ENCODE measurements around the gene SH3YL1. TPM values are rescaled to one million over a fixed set of nuclear protein-coding genes. Genes with fewer than 3 reads are reported as not detected.

Gene SH3YL1
- total RNA-seq, 1 donor from 2014 or later = 61.4 TPM

DNA sequence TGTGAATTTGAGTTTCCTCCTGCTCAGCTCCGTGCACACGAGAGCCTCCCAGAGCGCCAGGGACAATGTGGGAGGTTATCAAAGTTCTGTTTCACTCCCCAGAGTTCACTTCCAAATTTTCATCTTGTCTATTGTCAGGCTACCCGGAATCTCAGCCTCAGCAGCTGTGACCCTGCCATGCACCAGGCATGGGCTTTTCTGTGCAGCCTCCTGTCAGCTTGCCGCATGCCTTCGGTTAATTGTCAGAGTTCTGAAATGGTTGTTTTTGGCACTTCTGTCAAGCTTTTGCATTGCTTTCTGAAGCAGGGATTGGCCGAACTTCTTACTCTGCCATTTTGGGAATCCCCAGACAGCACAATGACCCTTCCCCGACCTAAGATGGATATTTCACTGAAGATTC, 60.4 kb downstream of the SH3YL1 start:
- Mint-ChIP-seq H3K36me3 (no peaks in the 10 kb centered on the region), H3K9me3 (no peaks in the 10 kb centered on the region), H3K27ac (no peak overlapping the region), H3K4me3 (no peak overlapping the region), H3K27me3 (peaks cover 6% of the 10 kb centered on the region), H3K4me1 (ENCODE audit: unreplicated experiment) (peaks cover 5% of the 10 kb centered on the region)
- TF ChIP-seq, protein P1, sequence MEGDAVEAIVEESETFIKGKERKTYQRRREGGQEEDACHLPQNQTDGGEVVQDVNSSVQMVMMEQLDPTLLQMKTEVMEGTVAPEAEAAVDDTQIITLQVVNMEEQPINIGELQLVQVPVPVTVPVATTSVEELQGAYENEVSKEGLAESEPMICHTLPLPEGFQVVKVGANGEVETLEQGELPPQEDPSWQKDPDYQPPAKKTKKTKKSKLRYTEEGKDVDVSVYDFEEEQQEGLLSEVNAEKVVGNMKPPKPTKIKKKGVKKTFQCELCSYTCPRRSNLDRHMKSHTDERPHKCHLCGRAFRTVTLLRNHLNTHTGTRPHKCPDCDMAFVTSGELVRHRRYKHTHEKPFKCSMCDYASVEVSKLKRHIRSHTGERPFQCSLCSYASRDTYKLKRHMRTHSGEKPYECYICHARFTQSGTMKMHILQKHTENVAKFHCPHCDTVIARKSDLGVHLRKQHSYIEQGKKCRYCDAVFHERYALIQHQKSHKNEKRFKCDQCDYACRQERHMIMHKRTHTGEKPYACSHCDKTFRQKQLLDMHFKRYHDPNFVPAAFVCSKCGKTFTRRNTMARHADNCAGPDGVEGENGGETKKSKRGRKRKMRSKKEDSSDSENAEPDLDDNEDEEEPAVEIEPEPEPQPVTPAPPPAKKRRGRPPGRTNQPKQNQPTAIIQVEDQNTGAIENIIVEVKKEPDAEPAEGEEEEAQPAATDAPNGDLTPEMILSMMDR (conservative IDR thresholded peaks at IDR 0.05) = no peak
- DNase-seq (ENCODE audit: extremely low spot score, unreplicated experiment) = no peak

DNA sequence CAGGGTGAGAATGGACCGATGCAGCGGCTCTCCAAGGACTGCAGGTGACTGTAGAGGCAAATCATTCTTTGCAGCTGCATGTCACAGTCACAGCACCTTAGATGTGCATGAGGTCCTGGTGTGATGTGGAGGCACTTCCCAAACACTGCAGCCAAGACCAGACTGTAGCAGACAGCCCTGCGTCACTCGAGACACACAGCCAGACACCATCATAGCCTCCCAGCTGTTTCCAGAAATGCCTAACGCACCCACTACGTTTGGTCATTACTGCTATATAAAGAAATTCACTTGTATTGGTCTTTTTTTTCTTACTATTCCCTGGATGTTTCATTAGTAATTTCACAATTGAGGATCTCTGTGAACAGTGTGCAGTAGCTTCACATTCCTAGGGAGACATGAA, 60.9 kb downstream of the SH3YL1 start:
- peaks cover 5% of the 10 kb centered on the region for H3K4me1 Mint-ChIP-seq (ENCODE audit: unreplicated experiment)

DNA sequence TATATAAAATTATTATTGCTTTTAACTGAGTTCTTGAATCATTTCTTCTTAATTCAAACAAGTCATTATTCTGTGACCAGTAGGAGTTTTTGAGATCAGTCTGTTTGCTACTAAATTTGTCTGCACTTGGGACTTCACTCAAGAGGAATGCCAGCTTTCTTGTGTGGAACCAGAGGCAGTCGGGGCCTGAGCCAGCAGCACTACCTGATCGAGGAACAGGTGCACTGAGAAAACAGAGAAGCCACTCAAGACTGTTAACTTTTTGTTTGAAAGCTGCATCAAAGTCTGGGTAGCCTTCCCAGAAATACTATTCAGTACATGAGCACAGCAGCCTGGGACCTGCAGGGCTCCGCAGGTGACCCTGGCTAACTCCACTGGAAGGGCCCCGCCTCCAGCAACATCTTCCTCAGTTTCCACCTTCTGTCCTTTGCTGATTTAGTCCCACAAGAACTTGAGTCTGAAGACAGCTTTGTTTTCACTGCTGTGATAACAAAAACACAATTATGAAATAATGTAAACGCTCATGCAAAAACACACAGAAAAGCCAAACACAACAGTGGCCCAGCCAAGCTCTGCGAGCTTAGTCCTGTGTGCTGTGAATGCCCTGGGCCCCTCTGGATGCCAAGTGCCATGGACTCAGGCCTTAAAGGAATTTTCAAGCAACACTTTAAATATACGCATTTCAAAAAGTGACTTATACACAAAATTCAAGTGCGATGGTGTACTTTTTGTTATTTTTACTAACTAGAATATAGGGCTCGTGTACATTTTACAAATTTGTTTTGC, 62.0 kb downstream of the SH3YL1 start:
- Mint-ChIP-seq H3K4me1 (ENCODE audit: unreplicated experiment) (peaks cover 5% of the 10 kb centered on the region), H3K4me3 (no peak overlapping the region), H3K27me3 (peaks cover 3% of the 10 kb centered on the region), H3K36me3 (no peaks in the 10 kb centered on the region), H3K27ac (no peak overlapping the region), H3K9me3 (no peaks in the 10 kb centered on the region)
- no peak for DNase-seq (ENCODE audit: extremely low spot score, unreplicated experiment)
- TF ChIP-seq, protein P1 (conservative IDR thresholded peaks at IDR 0.05) = no peak

More for the DNA sequence above, 60.9 kb downstream of the SH3YL1 start:
- Mint-ChIP-seq H3K4me3 (no peak overlapping the region), H3K27me3 (peaks cover 3% of the 10 kb centered on the region), H3K27ac (no peak overlapping the region), H3K9me3 (no peaks in the 10 kb centered on the region), H3K36me3 (no peaks in the 10 kb centered on the region)
- DNase-seq (ENCODE audit: extremely low spot score, unreplicated experiment) = no peak
- TF ChIP-seq, protein P1 (conservative IDR thresholded peaks at IDR 0.05) = no peak

DNA sequence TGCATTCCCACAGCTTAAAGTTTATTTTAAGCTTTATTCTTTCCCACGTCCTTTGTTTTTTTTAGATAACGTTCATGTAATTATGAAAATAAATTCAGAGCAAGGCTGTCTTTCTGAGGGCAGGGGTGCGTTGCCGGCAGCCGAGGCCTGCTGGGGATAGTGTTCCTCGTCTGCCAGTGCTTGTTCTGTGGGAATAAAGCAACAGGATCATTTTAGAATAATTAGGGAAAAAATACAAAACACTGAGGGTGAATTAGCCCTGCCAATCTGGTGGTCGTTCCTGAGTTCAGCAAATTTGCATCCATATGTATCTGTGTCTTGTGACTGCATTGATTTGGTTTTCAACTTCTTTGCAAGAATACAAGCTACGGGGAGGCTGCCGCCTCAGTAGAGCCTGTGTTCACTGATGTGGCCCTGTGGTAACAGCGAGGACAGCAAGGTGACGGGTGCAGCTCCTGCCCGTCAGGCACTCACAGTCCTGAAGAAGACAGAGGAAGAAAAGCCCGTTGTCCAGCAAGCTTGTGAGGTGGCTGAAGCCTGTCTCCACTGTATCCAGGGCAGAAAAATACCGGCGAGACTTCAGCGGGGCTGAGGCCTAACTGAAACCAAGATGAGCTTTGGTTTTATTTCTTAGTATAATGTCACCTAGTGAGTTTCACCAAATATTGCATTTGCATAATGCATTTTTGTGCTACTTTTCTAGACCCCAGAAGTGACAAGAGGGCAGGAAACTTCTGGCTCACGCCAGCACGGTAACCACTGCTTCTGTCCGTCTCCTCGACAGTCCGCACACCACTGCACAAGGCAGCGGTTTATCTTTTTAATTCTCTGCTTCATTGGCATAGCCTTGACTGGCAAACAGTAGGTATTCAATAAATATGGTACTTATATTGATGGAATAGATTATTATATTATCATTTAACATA, 64.5 kb downstream of the SH3YL1 start:
- Mint-ChIP-seq H3K36me3 (no peaks in the 10 kb centered on the region), H3K27me3 (peaks cover 2% of the 10 kb centered on the region), H3K27ac (no peak overlapping the region), H3K4me3 (no peak overlapping the region), H3K9me3 (no peaks in the 10 kb centered on the region), H3K4me1 (ENCODE audit: unreplicated experiment) (peaks cover 9% of the 10 kb centered on the region)
- TF ChIP-seq, protein P1 (conservative IDR thresholded peaks at IDR 0.05) = no peak
- DNase-seq (ENCODE audit: extremely low spot score, unreplicated experiment) = no peak

DNA sequence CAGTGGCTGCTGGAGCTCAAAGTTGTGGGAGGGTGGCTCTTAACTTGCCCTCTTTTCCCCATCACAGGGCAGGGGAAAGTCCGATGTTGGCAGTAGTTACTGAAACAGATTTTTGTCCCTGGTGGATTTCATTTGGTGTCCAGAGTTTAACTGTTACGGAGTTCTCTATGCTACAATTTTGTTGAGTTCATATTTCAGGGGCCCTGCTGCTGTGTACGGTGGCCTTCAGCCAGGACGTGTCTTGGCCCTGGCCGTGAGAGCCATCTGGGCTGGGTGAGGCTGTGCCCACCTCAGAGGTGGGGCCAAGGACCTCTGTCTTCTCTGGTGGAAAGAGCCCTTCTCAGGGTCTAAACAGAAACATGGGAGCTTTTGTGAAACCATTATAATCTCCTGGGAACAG, 67.4 kb downstream of the SH3YL1 start:
- Mint-ChIP-seq H3K4me1 (ENCODE audit: unreplicated experiment) (peaks cover 9% of the 10 kb centered on the region), H3K27ac (no peak overlapping the region), H3K36me3 (no peaks in the 10 kb centered on the region), H3K27me3 (no peaks in the 10 kb centered on the region), H3K9me3 (no peaks in the 10 kb centered on the region), H3K4me3 (no peak overlapping the region)
- DNase-seq (ENCODE audit: extremely low spot score, unreplicated experiment) = no peak
- TF ChIP-seq, protein P1 (conservative IDR thresholded peaks at IDR 0.05) = no peak

Measured in type B pancreatic cell (in vitro differentiated cells).